Large intestine (tissue), 3 donors: ENCODE results near the gene AKT1S1. TPM values are rescaled to one million over a fixed set of nuclear protein-coding genes. Genes with fewer than 3 reads are reported as not detected.

Experiments
- DNase-seq, 2 donors: peaks; one replicate each; pipeline versions ENCODE4 v3.0.0 to v3.0.0-alpha.2; 2013
- H3K27ac ChIP-seq: one replicate; pipeline ENCODE4 v1.5.1; 2013; ENCODE audit warnings: low read length
- H3K27me3 ChIP-seq: 2 replicates; pipeline ENCODE4 v1.6.1; 2013; ENCODE audit warnings: low read length; ENCODE audit not compliant: control insufficient read depth, insufficient read depth
- H3K36me3 ChIP-seq: 2 replicates; pipeline ENCODE4 v1.6.1; 2013; ENCODE audit warnings: low read length; ENCODE audit not compliant: control insufficient read depth, insufficient read depth
- H3K4me1 ChIP-seq: one replicate; pipeline ENCODE4 v1.6.1; 2013; ENCODE audit warnings: low read length; ENCODE audit not compliant: control insufficient read depth, insufficient read depth
- H3K4me3 ChIP-seq: one replicate; pipeline ENCODE4 v1.5.1; 2013; ENCODE audit warnings: low read length
- H3K9me3 ChIP-seq: one replicate; pipeline ENCODE4 v1.6.1; 2013; ENCODE audit warnings: mild to moderate bottlenecking, low read depth, low read length, moderate library complexity; ENCODE audit not compliant: control insufficient read depth
- WGBS: methylation state at CpG from one replicate; pipeline ENCODE4 v1.1.5; 2013; ENCODE audit warnings: low lambda C conversion rate; ENCODE audit not compliant: insufficient coverage; 5-methylcytosine and 5-hydroxymethylcytosine counted together
- polyA plus RNA-seq: library from polyadenylated mRNA; unstranded; fragments of 120-200 nt; gene quantifications from one replicate; pipeline ENCODE4 v1.2.1, GENCODE V29; 2013

AKT1S1 gene
- polyA plus RNA-seq, 1 donor, result 38.5 TPM

DNA sequence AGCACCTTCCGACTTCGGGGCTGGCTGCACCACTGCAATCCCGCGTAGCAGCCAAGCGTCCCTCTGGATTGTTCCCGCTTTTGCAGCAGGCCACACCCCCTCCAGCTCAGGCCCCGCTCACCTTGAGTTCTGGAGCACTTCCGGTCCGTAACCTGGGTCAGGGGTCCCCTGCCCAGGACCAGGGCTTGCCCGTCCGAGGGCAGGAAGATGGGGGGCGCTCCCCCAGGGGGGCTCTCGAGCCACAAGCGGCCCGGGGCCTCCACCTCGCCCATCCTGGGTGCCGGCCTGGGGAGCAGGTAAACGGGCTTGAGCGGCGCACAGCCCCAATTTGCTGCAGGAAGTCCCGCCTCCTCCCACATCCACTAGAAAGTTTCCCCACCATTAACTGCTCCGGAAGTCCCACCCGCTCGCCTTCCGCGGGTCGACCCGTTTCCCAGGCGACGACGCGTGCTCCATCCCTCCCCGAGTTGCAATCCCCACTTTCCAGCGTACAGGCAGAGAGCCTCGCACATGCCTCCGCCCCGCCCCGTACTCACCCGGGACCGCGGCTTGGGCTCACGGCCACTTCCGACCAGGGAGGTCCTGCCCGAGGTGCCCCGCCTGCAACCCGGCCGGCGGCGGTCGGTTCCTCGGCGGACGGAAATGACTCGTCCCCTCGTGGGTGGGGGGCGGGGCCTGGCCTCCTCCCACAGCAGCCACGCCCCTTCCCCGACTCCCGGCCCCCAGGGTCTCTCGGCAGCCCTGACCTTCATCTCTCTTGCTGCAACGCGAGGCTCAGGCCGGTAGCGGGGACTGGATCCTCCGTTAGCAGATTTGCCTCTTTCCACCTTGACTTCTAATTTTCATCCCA is 10.0 kb downstream of the AKT1S1 start, which contains the start of gene PNKP:
PNKP (minus strand) TSS at position 644 of the 850 bp plus-strand sequence; CDS start at position 272, 372 bp downstream.
- Histone ChIP-seq H3K4me1 (peaks cover 30% of the 10 kb centered on the region), H3K27ac (peak within 1 kb of the TSS; percentile 99), H3K36me3 (peaks cover 35% of the 10 kb centered on the region), H3K27me3 (no peaks in the 10 kb centered on the region), H3K9me3 (peaks cover 2% of the 10 kb centered on the region), H3K4me3 (peak within 1 kb of the TSS; percentile 97)
- no CpG with 5 or more reads among the region's 65 CpGs for WGBS
- DNase-seq, result peak; percentile 92 to 98

DNA sequence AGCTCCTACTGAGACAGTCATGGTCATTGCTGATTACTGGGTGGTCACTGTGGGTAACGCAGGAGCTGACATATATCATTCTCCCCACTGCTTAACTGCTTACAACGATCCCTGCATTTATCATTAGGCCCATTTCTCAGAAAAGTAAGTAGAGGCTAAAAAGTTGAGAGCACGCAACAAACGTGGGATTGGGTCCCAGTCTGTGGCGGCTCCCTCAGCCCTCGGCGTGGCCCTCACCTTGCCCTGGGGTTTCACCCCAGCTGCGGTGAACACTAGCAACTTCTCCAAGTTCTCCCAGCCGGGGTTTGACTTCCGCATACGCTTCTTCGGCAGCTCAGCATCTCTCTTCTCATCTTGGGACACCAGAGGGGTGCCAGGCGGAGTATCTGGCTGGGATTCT is 12.3 kb downstream of the AKT1S1 start:
- Histone ChIP-seq H3K4me1 (peaks cover 22% of the 10 kb centered on the region), H3K36me3 (peaks cover 39% of the 10 kb centered on the region), H3K9me3 (peaks cover 2% of the 10 kb centered on the region), H3K27me3 (no peaks in the 10 kb centered on the region), H3K27ac (no peak overlapping the region), H3K4me3 (no peak overlapping the region)
- WGBS, result no CpG with 5 or more reads among the region's 13 CpGs
- no peak for DNase-seq

DNA sequence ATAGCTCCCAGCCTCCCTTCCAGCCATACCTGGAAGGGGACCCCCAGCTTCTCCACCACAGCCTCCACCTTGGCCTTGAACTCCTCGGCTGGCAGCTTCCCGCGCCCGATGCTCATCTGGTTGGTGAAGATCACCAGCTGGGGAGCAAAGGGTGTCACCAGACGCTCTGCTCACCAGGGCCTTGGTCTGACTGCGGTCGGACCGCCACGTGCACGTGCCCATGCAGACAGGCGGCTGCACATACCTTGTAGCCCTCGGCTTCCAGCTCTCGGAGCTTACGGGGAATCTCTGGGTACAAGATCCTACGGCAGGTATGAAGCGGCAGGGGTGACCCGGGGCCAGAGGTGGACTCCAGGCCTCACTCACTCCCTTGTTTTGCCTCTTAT is 13.2 kb downstream of the AKT1S1 start:
- Histone ChIP-seq H3K27me3 (no peaks in the 10 kb centered on the region), H3K27ac (no peak overlapping the region), H3K4me1 (peaks cover 22% of the 10 kb centered on the region), H3K36me3 (peaks cover 45% of the 10 kb centered on the region), H3K4me3 (no peak overlapping the region), H3K9me3 (peaks cover 2% of the 10 kb centered on the region)
- no peak for DNase-seq
- WGBS, result no CpG with 5 or more reads among the region's 17 CpGs

DNA sequence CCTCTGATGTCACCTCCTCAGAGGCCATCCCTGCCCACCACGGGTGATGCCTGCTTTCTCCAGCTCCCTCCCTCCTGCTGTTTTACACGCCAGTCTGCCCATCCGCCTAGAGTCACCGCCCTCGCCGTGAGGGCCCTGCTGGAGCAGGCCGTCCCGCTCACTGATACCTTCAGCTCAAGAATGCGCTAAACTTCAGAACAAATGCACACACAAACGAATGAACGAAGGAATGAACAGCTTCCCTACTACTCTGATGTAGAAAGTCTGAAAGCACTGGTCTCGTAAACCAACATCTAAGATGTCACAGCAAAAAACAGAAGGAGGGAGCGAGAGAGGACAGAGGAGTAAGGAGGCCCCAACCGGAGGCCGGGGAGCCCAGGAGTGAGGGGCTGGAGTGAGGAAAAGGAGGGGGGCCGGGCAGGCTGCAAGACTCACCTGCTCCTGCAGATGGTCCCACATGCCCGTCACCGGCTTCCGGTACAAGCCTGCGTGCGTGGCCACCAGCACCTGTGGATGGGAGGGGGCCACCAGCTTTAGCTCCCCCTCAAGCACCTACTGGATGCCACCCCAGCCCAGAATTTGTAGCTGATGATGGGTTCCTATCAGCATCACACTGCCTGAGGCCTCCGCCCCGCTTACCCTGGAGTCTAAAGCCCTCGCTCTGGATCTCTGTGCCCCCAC is 13.8 kb downstream of the AKT1S1 start:
- Histone ChIP-seq H3K27ac (no peak overlapping the region), H3K4me1 (peaks cover 16% of the 10 kb centered on the region), H3K9me3 (peaks cover 2% of the 10 kb centered on the region), H3K4me3 (no peak overlapping the region), H3K27me3 (no peaks in the 10 kb centered on the region), H3K36me3 (peaks cover 50% of the 10 kb centered on the region)
- DNase-seq, result no peak
- no CpG with 5 or more reads among the region's 24 CpGs for WGBS

DNA sequence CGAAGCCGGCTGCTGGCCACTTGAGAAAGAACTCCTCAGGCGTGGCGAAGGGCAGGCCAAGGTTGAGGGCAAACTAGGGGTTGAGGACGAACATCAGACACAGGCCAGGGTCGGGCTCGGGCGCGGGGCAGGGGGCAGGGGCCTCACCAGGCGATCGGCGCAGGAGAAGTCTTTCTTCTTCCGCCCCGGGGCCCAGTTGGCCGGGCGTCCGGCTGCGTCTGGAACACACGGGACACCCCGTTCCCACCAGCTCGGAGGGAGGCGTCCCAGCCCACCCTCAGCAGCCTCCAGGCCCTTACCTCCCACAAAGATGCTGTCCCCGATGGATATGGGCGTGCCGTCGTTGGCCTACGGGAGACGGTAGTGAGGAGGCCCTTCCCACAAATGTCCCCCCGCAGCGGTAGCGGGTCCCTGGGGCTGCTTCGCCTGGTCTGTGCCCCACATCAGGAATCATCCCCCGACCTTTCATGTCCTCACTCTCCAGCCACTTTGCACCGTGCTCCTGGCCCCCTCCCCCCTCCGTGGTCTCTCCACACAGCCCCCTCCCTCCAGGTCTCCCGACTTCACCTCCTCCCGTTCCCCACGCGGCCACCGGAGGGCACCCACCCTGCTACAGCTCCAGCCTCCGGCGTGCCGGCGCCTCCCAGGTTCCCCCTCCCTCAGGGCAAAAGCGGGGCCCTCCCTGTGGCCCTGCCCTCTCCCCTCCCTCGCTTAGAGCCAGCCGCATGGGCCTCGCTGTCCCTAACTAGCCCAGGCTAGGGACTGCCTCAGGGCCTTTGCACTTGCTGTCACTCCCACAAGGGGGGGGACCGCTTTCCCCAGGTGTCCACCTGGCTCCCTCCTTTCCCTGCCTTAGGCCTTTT is 14.5 kb downstream of the AKT1S1 start:
- peaks cover 2% of the 10 kb centered on the region for H3K9me3 ChIP-seq
- no peak overlapping the region for H3K4me3 ChIP-seq
- WGBS, result 100% methylated on average over 1 of the region's 49 CpGs
- no peaks in the 10 kb centered on the region for H3K27me3 ChIP-seq
- no peak for DNase-seq
- no peak overlapping the region for H3K27ac ChIP-seq
- H3K36me3 ChIP-seq, result peaks cover 58% of the 10 kb centered on the region
- H3K4me1 ChIP-seq, result peaks cover 12% of the 10 kb centered on the region

DNA sequence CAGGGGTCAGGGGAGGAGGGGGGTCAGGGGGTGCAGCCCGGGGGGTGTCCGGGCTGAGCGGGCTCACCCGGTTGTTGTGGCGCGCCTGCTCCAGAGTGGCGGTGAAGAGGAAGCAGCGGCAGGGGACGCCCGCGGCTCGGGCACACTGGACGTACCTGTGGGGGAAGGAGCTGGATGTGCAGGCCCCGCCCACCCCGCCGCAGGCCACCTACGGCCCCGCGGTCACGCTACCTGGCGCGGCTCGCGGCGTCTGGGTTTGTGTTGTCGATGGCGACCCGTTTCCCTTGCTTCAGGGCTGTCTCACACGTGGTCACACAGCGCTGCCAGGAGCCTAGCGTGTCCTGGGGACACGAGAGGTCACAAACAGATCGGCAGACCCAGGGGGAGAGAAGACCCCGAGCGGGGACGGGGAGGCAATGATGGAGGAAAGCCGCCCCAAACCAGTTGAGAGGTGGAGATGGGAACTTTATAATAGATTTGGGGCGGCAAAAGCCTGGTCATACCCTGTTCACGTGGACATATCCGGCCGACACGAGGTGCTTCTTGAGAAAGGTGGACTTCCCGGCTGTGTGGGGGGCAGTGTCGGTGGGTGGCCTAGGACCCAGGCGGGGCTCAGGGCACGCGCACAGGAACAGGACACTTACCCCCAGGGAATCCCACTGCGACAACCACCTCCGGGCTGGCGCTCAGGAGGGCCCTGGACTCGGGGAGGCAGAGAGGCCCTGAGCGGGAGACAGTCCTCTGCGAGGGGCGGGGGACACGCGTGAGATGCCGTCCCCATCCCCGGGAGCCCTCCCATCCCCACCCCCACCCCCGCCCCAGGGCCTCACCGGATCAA is 15.4 kb downstream of the AKT1S1 start:
- no peak for DNase-seq
- Histone ChIP-seq H3K27ac (no peak overlapping the region), H3K4me1 (peaks cover 11% of the 10 kb centered on the region), H3K4me3 (no peak overlapping the region), H3K27me3 (no peaks in the 10 kb centered on the region), H3K9me3 (peaks cover 2% of the 10 kb centered on the region), H3K36me3 (peaks cover 67% of the 10 kb centered on the region)
- WGBS, result 90% methylated on average over 2 of the region's 60 CpGs

DNA sequence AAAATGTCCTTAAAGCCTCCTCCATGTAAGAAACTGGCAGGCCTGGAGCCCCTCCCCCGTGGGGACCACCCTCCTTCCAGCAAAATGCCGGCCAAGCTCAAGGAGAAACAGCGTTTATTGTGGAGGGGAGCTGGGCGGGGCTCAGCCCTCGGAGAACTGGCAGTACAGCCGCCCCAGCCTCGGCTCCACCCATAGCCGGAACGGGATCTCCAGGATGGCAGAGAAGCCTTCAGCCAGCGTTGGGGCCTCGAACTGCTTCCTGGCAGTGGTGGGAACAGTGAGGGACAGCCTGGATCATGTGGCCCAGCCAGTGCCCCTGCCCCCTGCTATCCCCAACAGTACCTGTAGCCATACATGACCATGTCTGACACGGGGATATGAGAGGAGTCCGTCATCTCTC is 16.0 kb downstream of the AKT1S1 start:
- H3K27ac ChIP-seq, result no peak overlapping the region
- DNase-seq, result no peak
- peaks cover 71% of the 10 kb centered on the region for H3K36me3 ChIP-seq

DNA sequence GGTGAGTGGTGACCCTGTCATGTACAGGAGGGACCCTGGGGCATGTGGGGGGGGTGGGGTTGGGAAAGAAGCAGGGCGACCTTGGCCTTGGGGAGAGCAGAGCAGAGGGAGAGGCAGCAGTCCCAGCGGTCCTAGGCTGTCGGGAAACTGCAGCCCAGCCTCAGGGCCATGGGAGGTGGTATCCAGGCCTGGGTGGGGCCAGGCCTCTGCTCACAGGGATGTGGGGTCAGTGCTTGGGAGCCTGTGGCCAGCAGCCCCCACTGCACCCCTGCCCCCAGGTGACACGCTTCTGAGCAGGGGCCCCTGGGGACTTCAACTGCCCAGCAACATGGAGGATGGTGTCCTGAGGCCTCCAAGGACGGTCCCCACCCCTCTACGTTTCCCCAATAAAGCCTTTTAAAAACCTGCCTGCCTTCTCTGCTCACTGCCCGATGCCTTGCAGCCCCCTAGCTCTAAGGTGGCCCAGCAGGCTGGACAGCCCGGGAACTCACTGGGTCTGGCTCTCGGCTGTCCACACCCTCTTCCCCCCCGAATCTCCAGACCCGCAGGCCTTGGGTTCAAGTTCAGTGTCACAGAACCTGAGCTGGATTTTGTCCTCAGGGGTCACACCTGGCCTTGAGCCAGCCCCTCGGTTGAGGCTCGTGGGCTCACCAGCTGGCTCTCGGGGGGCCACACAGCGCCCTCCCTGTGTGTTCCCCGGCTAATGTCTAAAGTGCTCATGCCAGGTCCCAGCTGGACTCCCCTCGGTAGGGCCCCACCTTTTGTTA is 16.6 kb downstream of the AKT1S1 start:
- WGBS, result no CpG with 5 or more reads among the region's 17 CpGs
- no peak for DNase-seq
- Histone ChIP-seq H3K9me3 (peaks cover 2% of the 10 kb centered on the region), H3K27ac (no peak overlapping the region), H3K36me3 (peaks cover 76% of the 10 kb centered on the region), H3K4me3 (no peak overlapping the region), H3K27me3 (no peaks in the 10 kb centered on the region), H3K4me1 (no peaks in the 10 kb centered on the region)

More for the DNA sequence above, 16.0 kb downstream of the AKT1S1 start:
- no peak overlapping the region for H3K4me3 ChIP-seq
- H3K4me1 ChIP-seq, result peaks cover 5% of the 10 kb centered on the region
- no CpG with 5 or more reads among the region's 13 CpGs for WGBS
- H3K27me3 ChIP-seq, result no peaks in the 10 kb centered on the region
- H3K9me3 ChIP-seq, result peaks cover 2% of the 10 kb centered on the region

DNA sequence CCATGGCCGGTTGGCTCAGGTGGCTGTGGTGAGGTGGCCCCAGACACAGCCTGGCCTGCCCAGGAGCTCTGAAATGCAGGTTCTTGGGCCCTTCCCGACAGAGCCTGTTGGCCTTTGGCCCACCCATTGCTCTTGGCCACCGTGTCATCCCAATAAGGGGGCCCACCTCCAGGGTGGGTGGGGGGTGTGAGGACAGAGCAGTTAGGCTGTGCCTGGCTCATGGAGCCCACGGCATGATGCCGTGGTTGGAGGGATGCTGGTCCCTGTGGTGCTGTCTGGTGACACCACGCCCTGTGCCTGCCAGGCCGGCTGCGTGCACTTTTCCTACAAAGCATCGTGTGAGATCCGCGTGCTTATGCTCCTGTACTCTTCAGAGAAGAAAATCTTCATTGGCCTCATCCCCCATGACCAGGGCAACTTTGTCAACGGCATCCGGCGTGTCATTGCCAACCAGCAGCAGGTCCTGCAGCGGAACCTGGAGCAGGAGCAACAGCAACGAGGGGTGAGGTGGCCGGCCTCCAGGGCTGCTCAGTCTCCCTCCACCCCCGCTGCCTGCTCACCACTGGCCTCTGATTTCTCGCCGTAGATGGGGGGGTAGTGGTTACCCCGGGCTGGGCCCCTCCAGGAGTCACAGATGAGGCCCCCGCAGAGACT is 17.3 kb downstream of the AKT1S1 start:
- H3K4me3 ChIP-seq, result no peak overlapping the region
- H3K9me3 ChIP-seq, result peaks cover 2% of the 10 kb centered on the region
- H3K27ac ChIP-seq, result no peak overlapping the region
- no peak for DNase-seq
- peaks cover 81% of the 10 kb centered on the region for H3K36me3 ChIP-seq
- no peaks in the 10 kb centered on the region for H3K4me1 ChIP-seq
- no peaks in the 10 kb centered on the region for H3K27me3 ChIP-seq
- WGBS, result 80% methylated on average over 2 of the region's 22 CpGs
